ENCODE results near the gene AAR2. TPM values are rescaled to one million over a fixed set of nuclear protein-coding genes. Genes with fewer than 3 reads are reported as not detected.

AAR2 gene
- total RNA-seq, 1 donor = 23.7 TPM

DNA sequence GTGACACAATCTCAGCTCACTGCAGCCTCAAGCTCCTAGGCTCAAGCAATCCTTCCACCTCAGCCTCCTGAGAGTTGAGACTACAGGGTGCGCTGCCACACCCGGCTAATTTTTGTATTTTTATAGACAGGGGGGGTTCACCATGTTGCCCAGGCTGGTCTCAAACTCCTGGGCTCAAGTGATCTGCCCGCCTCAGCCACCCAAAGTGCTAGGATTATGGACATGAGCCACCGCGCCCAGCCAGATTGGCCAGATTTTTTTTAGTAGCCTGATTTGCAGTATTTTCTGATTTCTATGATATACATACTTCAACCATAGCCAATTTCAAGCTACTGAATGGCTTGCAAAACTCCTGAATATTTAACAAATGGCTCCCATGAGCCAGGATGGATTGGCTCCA is 48.5 kb downstream of the AAR2 start:
- H3K4me3 ChIP-seq (ENCODE audit: low read depth, low read length) = no peak overlapping the region
- TF ChIP-seq, protein P1, sequence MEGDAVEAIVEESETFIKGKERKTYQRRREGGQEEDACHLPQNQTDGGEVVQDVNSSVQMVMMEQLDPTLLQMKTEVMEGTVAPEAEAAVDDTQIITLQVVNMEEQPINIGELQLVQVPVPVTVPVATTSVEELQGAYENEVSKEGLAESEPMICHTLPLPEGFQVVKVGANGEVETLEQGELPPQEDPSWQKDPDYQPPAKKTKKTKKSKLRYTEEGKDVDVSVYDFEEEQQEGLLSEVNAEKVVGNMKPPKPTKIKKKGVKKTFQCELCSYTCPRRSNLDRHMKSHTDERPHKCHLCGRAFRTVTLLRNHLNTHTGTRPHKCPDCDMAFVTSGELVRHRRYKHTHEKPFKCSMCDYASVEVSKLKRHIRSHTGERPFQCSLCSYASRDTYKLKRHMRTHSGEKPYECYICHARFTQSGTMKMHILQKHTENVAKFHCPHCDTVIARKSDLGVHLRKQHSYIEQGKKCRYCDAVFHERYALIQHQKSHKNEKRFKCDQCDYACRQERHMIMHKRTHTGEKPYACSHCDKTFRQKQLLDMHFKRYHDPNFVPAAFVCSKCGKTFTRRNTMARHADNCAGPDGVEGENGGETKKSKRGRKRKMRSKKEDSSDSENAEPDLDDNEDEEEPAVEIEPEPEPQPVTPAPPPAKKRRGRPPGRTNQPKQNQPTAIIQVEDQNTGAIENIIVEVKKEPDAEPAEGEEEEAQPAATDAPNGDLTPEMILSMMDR (IDR thresholded peaks at IDR 0.05; ENCODE audit: insufficient read depth, low read depth, low read length) = no peak
- DNase-seq (ENCODE audit: low read depth) = no peak

DNA sequence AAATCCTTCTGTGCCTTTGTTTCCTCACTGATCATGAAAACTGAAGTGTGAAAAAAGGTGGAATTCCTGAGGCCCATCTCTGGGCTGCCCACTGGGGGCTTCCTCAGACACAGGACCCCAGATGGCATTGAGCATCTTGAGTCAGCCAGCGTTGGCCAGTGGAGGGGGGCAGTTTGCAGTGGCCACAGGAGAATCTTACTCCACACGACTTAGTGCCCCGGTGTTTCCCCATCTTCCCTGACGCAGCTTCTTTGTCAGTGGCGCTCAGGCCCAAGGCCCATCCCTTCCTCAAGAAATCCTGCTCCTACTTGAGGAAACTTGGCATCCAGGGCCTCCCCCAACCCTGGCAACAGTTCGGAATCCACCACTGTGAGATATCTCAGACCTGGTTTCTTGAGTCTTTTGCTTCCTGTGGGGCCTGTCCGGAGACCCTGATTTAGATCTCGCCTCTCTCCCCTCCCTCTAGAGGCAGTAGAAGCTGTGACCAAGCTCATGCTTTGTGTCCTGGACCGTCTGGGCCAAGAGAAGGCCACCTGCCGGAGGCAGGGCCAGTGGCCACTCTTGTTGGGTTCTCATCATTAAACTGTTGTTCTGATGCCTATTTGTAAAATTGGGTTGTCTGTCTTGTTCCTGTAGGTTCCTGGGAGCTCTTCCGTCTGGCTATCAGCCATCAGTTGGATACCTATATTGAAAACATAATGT is 49.6 kb downstream of the AAR2 start:
- no peak overlapping the region for H3K4me3 ChIP-seq (ENCODE audit: low read depth, low read length)
- TF ChIP-seq, protein P1 (IDR thresholded peaks at IDR 0.05; ENCODE audit: insufficient read depth, low read depth, low read length) = no peak
- no peak for DNase-seq (ENCODE audit: low read depth)

DNA sequence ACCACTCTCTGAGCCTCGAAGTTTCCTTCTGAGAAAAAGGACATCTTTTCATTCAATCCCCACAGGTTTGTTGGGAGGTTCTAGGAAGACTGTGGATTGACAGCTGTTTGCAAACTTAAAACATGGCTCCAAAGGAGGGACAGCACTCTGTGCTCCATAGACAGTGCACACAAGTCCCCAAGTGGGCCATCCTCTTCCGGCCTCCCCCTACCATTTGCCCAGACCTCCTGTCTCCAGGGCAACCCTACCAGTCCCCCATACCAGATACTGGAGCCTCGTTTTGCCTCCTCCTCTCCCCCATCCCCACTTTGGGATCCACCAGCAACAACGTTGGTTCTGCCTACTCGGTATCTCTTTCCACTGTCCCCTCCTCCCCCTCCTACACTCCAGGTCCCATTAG is 61.4 kb downstream of the AAR2 start:
- TF ChIP-seq, protein P1 (IDR thresholded peaks at IDR 0.05; ENCODE audit: insufficient read depth, low read depth, low read length) = no peak
- no peak for DNase-seq (ENCODE audit: low read depth)
- no peak overlapping the region for H3K4me3 ChIP-seq (ENCODE audit: low read depth, low read length)

DNA sequence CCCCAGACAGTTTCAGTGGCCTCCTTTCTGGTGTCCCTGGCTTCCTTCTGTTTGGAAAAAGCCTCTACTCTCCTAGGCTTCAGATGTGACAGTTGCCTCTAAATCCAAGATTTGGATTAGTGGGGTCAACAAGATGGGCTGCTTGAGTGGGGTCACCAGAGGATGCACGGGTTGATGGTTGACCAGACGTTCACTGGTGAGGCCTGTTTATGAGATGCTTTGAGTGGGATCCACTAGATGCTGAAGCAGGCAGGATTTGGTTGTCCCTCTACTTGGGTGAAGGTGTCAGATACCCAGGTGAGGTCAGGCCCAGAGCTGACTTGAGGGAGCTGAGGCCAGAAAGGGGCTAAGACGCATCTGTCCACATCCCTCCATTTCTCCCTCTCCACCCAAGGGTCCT is 61.8 kb downstream of the AAR2 start:
- DNase-seq (ENCODE audit: low read depth) = no peak
- no peak overlapping the region for H3K4me3 ChIP-seq (ENCODE audit: low read depth, low read length)
- TF ChIP-seq, protein P1 (IDR thresholded peaks at IDR 0.05; ENCODE audit: insufficient read depth, low read depth, low read length) = no peak

DNA sequence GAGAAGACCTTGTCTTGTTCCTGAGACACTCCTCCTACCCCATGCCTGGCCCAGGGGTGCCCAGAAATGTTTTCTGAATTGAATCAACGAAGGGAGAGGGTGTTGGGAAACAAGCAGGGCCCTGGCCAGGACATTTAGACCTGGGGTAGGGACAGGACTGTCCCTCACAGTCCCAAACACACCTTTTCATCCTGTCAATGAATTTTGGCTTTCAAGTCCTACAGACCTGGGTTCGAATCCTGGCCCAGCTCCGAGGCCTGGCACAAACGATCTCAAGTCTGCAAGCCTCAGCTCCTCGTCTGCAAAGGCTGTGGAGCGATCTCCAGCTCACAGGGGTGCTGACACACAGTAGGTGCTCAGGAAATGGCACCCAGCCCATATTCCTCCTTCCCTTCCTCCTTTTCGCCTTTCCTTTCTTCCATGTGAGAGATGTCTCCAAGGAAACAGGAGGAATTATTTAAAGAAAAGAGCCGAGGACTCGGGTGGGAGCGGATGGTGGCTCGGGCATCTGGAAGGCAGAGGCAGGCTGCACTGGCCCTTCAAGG is 62.6 kb downstream of the AAR2 start:
- H3K4me3 ChIP-seq (ENCODE audit: low read depth, low read length) = no peak overlapping the region
- no peak for DNase-seq (ENCODE audit: low read depth)
- TF ChIP-seq, protein P1 (IDR thresholded peaks at IDR 0.05; ENCODE audit: insufficient read depth, low read depth, low read length) = no peak

DNA sequence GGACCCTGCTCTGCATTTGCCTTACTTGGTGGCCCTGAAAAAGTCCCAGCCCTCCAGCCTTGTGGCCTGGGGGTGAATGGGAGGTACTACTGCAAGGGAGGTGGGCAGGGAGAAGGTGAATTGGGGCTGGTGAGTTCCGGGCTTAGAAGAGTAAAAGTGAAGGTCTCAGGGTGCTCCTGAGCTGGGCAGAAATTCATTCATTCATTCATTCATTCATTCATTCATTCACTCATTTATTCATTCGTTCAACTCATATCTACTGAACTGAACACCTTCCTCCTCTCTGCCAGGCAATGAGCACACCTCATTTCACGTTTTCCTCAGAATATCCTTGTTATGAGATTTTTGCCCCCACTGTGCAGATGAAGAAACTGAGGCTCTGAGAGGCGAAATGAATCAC is 63.2 kb downstream of the AAR2 start:
- TF ChIP-seq, protein P1 (IDR thresholded peaks at IDR 0.05; ENCODE audit: insufficient read depth, low read depth, low read length) = no peak
- DNase-seq (ENCODE audit: low read depth) = no peak
- H3K4me3 ChIP-seq (ENCODE audit: low read depth, low read length) = no peak overlapping the region
